ENCODE results near the gene CNGA3. TPM values are rescaled to one million over a fixed set of nuclear protein-coding genes. Genes with fewer than 3 reads are reported as not detected.
"Not testable (repeated sequence)": the region's sequence is repeated elsewhere in the genome, so short reads cannot be mapped to it uniquely, and the experiment has no call there.

Gene CNGA3
- total RNA-seq, 4 donors from 2014 or later = not detected

DNA sequence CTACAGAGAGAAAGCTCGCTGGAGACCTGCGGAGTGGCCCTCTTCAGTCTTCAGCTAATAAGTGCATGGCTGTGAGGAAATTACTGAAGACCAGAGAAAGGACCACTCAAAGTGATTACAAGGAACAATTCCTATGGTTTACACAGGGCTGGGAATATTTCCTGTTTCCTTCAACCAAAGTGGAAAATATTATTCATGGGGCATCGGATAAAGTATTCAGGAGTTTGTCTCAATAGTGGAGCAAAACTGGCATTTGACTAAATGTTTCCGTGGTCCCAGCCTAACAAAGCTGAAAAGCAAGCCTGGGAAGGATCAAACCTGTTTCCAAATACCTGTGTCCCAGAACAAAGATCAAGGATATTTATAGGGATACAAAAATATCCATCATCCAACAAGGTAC lies 32.0 kb upstream of the CNGA3 start:
- H3K4me3 ChIP-seq = no peak overlapping the region
- H3K27me3 ChIP-seq = no peaks in the 10 kb centered on the region
- no peaks in the 10 kb centered on the region for H3K36me3 ChIP-seq
- DNase-seq = no peak
- intact Hi-C loops (cut with DNase I; ENCODE audit: low total_unique reads) = no loop called here
- TF ChIP-seq, protein P1, sequence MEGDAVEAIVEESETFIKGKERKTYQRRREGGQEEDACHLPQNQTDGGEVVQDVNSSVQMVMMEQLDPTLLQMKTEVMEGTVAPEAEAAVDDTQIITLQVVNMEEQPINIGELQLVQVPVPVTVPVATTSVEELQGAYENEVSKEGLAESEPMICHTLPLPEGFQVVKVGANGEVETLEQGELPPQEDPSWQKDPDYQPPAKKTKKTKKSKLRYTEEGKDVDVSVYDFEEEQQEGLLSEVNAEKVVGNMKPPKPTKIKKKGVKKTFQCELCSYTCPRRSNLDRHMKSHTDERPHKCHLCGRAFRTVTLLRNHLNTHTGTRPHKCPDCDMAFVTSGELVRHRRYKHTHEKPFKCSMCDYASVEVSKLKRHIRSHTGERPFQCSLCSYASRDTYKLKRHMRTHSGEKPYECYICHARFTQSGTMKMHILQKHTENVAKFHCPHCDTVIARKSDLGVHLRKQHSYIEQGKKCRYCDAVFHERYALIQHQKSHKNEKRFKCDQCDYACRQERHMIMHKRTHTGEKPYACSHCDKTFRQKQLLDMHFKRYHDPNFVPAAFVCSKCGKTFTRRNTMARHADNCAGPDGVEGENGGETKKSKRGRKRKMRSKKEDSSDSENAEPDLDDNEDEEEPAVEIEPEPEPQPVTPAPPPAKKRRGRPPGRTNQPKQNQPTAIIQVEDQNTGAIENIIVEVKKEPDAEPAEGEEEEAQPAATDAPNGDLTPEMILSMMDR (IDR thresholded peaks at IDR 0.05) = no peak
- TF ChIP-seq POLR2A (IDR thresholded peaks at IDR 0.05) = no peak
- no peaks in the 10 kb centered on the region for H3K9me3 ChIP-seq
- H3K4me1 ChIP-seq = no peaks in the 10 kb centered on the region
- H3K27ac ChIP-seq = no peak overlapping the region

DNA sequence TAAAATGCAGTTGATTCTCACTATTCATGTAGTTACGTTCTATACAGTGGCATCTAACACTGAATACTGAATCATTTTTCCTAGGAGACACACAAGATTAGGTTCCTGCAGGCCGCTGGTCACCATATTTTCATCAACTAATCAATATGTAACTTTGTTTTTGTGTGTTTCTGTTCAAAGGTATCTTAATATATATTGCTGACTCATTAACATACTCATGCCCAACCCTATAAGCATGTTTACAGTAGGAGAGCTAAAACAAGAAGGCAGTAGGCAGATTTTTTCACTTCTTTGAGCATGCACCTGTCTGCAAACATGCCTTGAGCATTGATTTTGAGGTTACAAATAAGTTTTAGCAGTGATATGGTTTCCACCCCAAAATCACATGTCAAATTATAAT lies 30.3 kb upstream of the CNGA3 start:
- no peak overlapping the region for H3K27ac ChIP-seq
- TF ChIP-seq POLR2A (IDR thresholded peaks at IDR 0.05) = no peak
- TF ChIP-seq, protein P1 (IDR thresholded peaks at IDR 0.05) = no peak
- no peaks in the 10 kb centered on the region for H3K36me3 ChIP-seq
- H3K27me3 ChIP-seq = no peaks in the 10 kb centered on the region
- intact Hi-C loops (cut with DNase I; ENCODE audit: low total_unique reads) = no loop called here
- no peak for DNase-seq
- no peaks in the 10 kb centered on the region for H3K9me3 ChIP-seq
- H3K4me3 ChIP-seq = no peak overlapping the region
- H3K4me1 ChIP-seq = no peaks in the 10 kb centered on the region

DNA sequence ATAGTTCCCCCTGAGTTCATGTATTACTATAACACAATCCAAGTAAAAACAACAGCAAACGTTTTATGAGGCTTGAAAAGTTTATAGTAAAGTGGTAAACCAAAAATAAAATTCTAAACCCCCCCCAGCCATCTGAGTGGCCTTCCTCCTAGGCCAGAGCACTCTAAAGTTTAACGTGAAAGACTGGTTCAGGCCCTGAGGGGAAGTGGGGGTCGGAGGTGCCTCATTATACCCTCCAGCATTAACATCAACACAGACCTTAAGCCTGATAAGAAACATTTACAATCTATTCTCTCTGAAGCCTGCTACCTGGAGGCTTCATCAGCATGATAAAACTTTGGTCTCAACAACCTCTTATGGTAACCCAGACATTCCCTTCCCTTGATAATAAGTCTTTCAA lies 29.0 kb upstream of the CNGA3 start:
- Histone ChIP-seq H3K36me3 (no peaks in the 10 kb centered on the region), H3K4me1 (no peaks in the 10 kb centered on the region), H3K4me3 (no peak overlapping the region), H3K27me3 (no peaks in the 10 kb centered on the region), H3K9me3 (no peaks in the 10 kb centered on the region), H3K27ac (no peak overlapping the region)
- intact Hi-C loops (cut with DNase I; ENCODE audit: low total_unique reads) = no loop called here
- no peak for DNase-seq
- TF ChIP-seq, protein P1 (IDR thresholded peaks at IDR 0.05) = no peak
- no peak for TF ChIP-seq POLR2A (IDR thresholded peaks at IDR 0.05)

DNA sequence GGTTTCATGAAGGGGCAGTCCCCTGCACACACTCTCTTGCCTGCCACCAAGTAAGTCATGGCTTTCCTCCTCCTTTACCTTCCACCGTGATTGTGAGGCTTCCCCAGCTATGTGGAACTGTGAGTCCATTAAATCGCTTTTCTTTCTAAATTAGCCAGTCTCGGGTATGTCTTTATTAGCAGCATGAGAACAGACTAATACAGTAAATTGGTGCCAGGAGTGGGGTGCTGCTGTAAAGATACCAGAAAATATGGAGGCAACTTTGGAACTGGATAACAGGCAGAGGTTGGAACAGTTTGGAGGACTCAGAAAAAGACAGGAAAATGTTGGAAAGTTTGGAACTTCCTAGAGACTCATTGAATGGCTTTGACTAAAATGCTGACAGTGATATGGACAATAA lies 26.1 kb upstream of the CNGA3 start:
- intact Hi-C loops (cut with DNase I; ENCODE audit: low total_unique reads); H3K4me1 ChIP-seq; DNase-seq; H3K4me3 ChIP-seq; H3K27me3 ChIP-seq; H3K9me3 ChIP-seq; H3K27ac ChIP-seq; H3K36me3 ChIP-seq: not testable (repeated sequence)

DNA sequence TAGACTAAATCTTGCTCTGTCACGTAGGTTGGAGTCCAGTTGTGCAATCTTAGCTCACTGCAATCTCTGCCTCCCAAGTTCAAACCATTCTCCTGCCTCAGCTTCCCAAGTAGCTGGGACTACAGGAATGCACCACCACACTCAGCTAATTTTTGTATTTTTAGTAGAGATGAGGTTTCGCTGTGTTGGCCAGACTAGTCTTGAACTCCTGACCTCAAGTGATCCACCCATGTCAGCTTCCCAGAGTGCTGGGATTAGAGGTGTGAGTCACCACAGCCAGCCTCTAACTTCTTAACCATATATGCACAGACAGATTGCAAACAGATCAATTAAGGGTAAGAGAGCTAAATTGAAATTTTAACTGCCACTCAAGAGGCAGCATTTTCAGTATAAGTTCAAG lies 22.1 kb upstream of the CNGA3 start:
- no peaks in the 10 kb centered on the region for H3K36me3 ChIP-seq
- no peak overlapping the region for H3K27ac ChIP-seq
- DNase-seq = no peak
- no peaks in the 10 kb centered on the region for H3K27me3 ChIP-seq
- H3K4me1 ChIP-seq = no peaks in the 10 kb centered on the region
- no peak for TF ChIP-seq POLR2A (IDR thresholded peaks at IDR 0.05)
- TF ChIP-seq, protein P1 (IDR thresholded peaks at IDR 0.05) = no peak
- intact Hi-C loops (cut with DNase I; ENCODE audit: low total_unique reads) = no loop called here
- no peak overlapping the region for H3K4me3 ChIP-seq
- no peaks in the 10 kb centered on the region for H3K9me3 ChIP-seq

DNA sequence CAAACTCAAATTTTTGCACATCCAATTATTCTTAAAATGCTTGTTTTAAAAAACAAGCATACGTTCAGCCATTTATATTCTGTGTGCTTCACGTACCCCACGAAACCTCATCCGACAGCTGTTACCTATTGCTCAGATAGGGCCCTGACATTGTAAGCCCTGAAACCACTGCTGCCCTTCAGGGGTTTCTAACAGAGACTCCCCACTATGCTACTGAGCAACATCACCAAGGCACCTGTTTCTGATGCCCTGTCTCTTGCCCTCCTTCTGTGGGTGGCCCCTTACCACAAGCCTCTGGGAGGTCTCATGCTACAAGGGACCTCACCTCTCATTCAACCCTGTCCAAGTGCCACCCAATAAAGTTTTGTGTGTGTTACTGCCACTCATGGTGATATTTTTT lies 18.5 kb upstream of the CNGA3 start:
- Histone ChIP-seq H3K36me3 (no peaks in the 10 kb centered on the region), H3K4me3 (no peak overlapping the region), H3K9me3 (no peaks in the 10 kb centered on the region), H3K4me1 (no peaks in the 10 kb centered on the region), H3K27me3 (no peaks in the 10 kb centered on the region), H3K27ac (no peak overlapping the region)
- intact Hi-C loops (cut with DNase I; ENCODE audit: low total_unique reads) = no loop called here
- no peak for DNase-seq
- TF ChIP-seq, protein P1 (IDR thresholded peaks at IDR 0.05) = no peak
- no peak for TF ChIP-seq POLR2A (IDR thresholded peaks at IDR 0.05)
